Ammon's horn (tissue), 1 donor: ENCODE measurements around the gene RPL3.

ENCODE experiments used
- DNase-seq: peaks from one replicate; pipeline ENCODE4 v3.0.0-alpha.2; 2016; ENCODE audit warnings: low spot score

RPL3 gene

GRCh38 chr22:39299829-39300178, 19.6 kb downstream of the RPL3 start:
- DNase-seq, result no peak

- no peak for DNase-seq
Observed at GRCh38 chr22:39298241-39298987, 21.0 kb downstream of the RPL3 start.

- no peak for DNase-seq
Observed at GRCh38 chr22:39297490-39298240, 21.8 kb downstream of the RPL3 start.

GRCh38 chr22:39296981-39297489, 22.4 kb downstream of the RPL3 start:
- no peak for DNase-seq

- no peak for DNase-seq
Observed at GRCh38 chr22:39296535-39296934, 22.9 kb downstream of the RPL3 start.

- no peak for DNase-seq
Observed at GRCh38 chr22:39294571-39295468, 24.6 kb downstream of the RPL3 start.

- no peak for DNase-seq
Observed at GRCh38 chr22:39293766-39294368, 25.6 kb downstream of the RPL3 start.

DNA sequence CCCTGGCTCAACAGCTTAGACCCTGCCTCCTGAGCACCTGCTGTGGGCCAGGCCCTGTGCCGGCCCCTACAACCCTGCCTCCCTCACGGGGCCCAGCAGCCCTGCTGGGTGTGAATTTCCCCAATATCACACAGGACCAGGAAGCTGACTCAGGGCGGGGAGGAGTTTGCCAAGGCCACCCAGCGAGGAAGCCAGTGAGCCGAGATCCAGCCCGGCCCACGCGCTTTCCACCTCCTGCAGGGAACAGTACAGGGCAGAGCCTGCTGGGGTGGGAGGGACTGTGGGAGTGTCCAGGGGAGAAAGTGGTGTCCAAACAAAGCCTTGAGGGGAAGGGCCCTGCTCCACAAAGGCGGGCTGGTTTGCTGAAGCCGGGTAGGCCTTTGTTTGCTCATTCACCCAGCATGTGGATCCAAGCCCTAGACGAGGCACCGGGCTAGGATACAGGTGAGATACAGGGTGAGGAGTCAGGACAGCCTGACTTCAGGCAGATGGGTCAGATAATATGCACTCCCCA, 26.8 kb downstream of the RPL3 start:
- peak; percentile 86 for DNase-seq

DNA sequence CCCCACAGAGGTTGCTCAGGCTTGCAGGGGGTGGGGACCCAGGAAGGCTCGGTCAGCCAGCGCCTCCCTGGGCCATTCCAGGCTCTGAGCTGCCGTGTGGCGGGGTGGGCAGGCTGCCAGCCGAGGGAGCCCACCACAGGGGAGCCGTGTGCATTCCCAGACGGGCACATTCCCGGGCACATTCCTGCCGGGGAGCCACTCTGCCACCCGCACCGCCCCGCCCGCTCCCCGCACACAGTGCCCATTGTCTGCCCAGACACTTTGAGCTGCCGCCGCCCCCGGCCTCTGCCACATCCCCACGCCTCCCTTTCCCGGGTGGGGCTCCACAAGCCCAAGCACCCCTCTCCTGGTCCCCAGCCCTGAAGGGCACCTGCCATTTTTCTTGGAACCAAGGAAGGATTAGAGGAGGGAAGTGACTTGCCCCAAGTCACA, 27.4 kb downstream of the RPL3 start:
- no peak for DNase-seq

- no peak for DNase-seq
Observed at GRCh38 chr22:39291523-39291922, 27.9 kb downstream of the RPL3 start.

DNA sequence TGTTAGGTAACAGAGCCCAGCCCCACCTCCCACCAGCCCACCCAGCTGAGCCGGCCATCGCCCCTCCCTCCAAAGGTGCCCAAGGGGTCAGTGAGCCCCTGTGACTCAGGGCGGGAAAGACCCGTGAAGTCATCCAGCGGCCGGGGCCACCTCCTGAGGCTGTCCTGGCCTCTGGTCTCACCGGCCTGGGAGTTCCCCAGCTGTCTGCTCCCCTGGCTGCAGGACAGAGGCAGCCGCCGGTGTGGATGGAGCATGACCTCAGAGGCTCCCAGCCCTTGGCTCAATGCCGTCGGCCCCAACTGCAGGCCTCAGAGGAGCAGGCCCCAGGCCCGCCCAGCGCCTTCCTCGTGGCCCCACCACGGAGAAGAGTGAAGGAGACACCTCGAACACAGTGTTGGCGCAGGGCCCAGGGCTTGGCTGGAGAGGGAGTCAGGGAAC, 28.7 kb downstream of the RPL3 start:
- no peak for DNase-seq

DNA sequence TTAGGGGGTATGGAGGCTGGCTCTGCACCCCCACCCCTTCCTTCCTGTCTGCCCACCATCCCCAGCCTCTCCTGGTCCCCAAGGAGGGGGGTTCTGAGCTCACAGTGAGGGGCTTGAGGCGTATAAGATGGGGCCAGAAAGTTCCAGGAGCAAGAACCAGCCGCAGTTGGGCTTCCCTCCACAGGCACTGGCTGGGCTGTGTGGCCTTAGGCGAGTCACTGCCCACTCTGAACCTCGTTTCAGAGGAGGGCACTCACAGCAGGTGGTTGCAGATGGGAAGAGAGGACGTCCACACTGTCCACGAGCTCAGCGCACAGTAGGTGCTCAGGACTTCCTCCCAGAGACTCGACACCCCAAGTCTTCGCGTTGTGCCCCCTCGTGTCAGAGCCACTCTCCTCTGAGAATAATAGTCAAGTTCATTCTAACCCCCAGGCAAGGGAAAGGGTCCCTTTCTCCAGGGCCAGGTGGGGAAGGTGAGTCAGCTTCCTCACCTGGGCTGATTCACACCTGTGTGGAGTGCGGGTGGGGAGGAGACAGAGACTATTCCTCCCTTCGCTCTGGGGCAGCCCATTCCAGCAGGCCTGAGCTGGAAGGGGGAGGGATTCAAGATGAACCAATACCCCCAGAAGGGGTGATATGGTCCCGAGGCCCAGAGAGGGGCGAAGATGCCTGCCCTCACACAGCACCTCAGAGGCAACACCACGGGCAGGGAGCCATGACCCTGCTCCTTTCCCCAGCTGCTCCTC, 29.3 kb downstream of the RPL3 start:
- DNase-seq, result no peak

- DNase-seq, result no peak
Observed at GRCh38 chr22:39289533-39289932, 29.9 kb downstream of the RPL3 start.

GRCh38 chr22:39288135-39288898, 31.1 kb downstream of the RPL3 start:
- DNase-seq, result no peak

DNA sequence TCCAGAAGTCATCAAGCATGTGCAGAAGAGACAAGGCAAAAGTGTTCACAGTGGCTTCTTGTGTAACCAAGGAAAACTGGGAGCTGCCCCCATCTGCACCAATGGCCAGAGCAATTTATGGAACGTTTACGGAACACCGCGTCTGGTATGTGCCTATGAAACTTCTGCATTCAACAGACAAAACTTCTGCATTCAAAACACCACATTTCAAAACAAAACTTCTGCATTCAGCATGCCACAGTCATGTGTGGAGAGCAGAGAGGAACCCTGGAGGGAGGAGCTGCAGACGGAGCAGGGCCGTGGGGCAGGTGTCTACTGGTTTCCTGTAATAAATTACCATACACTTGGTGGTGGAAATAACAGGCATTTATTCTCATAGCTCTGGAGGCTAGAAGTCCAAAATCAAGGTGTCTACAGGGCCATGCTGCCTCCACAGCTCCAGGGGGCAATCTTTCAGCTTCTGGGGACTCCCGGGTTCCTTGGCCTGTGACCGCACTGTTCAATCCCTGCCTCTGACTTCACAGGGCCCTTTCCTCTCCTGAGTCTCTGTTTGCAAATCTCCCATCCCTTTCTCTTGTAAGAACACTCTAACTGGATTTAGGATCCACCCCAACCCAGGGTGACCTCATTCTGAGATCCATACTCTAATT, 32.2 kb downstream of the RPL3 start:
- DNase-seq, result peak; percentile 65

GRCh38 chr22:39284983-39285382, 34.4 kb downstream of the RPL3 start:
- DNase-seq, result no peak

- DNase-seq, result no peak
Observed at GRCh38 chr22:39284142-39284980, 35.1 kb downstream of the RPL3 start.

DNA sequence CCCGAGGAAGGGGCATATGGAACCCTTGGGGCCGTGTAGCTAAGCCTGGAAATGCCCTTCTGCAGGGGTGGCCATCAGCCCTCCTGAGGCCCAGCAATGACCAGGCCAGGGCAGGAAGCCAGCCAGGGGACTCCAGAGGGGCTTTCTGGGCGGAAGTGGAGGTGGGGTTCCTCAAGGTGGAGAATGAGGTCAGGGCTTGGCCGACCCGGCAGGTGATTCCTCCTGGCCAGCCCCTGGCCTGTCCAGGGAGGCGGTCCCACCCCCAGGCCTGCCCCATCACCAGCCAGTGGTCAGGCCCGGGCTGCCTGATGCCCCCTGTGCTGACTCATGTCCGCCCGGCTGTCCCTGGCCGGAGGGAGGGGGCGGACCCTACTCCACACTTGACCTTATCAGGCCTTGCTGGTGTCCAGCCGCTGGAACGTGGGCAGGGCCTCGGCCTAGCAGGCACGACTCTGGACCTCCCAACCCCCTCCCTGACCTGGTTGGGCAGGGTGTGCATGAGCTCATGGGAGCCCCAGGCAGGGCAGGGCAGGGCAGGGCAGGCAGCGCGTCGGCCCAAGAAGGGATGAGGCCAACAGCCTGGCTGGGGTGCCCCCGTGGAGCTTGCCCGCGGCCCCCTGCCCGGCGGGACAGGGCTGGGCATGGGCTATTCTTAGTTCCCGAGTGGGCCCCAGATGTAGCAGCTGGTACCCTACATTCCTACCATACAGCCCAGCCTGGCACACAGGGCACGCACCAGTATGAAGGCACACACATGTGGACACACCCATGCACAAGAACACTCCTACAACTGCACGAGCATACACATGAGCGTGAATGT, 35.9 kb downstream of the RPL3 start:
- DNase-seq, result peak; percentile 77
